Caco-2 (cell line): ENCODE measurements around the gene MT1E. TPM values are rescaled to one million over a fixed set of nuclear protein-coding genes. Genes with fewer than 3 reads are reported as not detected.
A peak's percentile ranks its signal among the peaks of the same experiment; 100 is the strongest.

ENCODE experiments used
- BruUV-seq: library from RNA; stranded (reverse); fragments of 400-500 nt; replicated peaks from 2 replicates; lab custom pipeline; 2021; lab: Mats Ljungman, UMichigan
- CTCF ChIA-PET: fragments of 300-600 bp; sonication (Branson Sonifier 250); formaldehyde crosslinking; loops from one replicate; lab custom pipeline; 2022; ENCODE audit warnings: antibody characterized with exemption; lab: Charles Lee
- POLR2A ChIA-PET: fragments of 300-600 bp; sonication (Branson Sonifier 250); formaldehyde crosslinking; loops from one replicate; lab custom pipeline; 2022; ENCODE audit warnings: antibody characterized with exemption; lab: Charles Lee
- DNase-seq, 2 experiments: peaks; one replicate each; pipeline versions ENCODE4 v3.0.0 to v3.0.0-alpha.2; 2020 to 2022
- H3K27me3 ChIP-seq: replicated peaks from 2 replicates; pipeline ENCODE4 v1.6.0; 2011; ENCODE audit warnings: low read length; ENCODE audit not compliant: control insufficient read depth, insufficient read depth
- H3K36me3 ChIP-seq: 2 replicates; pipeline ENCODE4 v1.5.1; 2011; ENCODE audit warnings: low read length; ENCODE audit not compliant: control insufficient read depth, insufficient read depth
- H3K4me1 ChIP-seq: fragments of 250-450 bp; sonication (Bioruptor Pico); 2 replicates; pipeline ENCODE4 v1.5.1; 2020; ENCODE audit warnings: mild to moderate bottlenecking
- H3K4me3 ChIP-seq: 2 replicates; pipeline ENCODE4 v1.5.1; 2011; ENCODE audit warnings: low read depth, mild to moderate bottlenecking, control low read depth, low read length
- H3K9me3 ChIP-seq: fragments of 250-450 bp; sonication (Bioruptor Pico); 2 replicates; pipeline ENCODE4 v1.5.1; 2020; ENCODE audit warnings: mild to moderate bottlenecking, moderate library complexity
- H3K27ac Mint-ChIP-seq: one replicate; pipeline ENCODE4 v1.8.0; 2022; ENCODE audit warnings: mixed read lengths; ENCODE audit not compliant: unreplicated experiment
- H3K27me3 Mint-ChIP-seq: one replicate; pipeline ENCODE4 v1.8.0; 2022; ENCODE audit warnings: mixed read lengths; ENCODE audit not compliant: insufficient read depth, unreplicated experiment
- H3K36me3 Mint-ChIP-seq: one replicate; pipeline ENCODE4 v1.8.0; 2022; ENCODE audit warnings: mild to moderate bottlenecking, mixed read lengths; ENCODE audit not compliant: insufficient read depth, unreplicated experiment
- H3K4me1 Mint-ChIP-seq: one replicate; pipeline ENCODE4 v1.8.0; 2022; ENCODE audit warnings: low read depth, mixed read lengths; ENCODE audit not compliant: unreplicated experiment
- H3K4me3 Mint-ChIP-seq: one replicate; pipeline ENCODE4 v1.8.0; 2022; ENCODE audit warnings: mild to moderate bottlenecking, moderate library complexity, mixed read lengths; ENCODE audit not compliant: unreplicated experiment
- H3K9me3 Mint-ChIP-seq: one replicate; pipeline ENCODE4 v1.8.0; 2022; ENCODE audit warnings: mixed read lengths; ENCODE audit not compliant: unreplicated experiment
- CTCF ChIP-seq, 2 experiments: fragments of 200-600 bp in 1 of 2; IDR thresholded peaks; 1 replicate in 1 of 2; 2 replicates in 1 of 2; pipeline versions ENCODE4 v1.5.1 to v1.8.0; 2011 to 2022; ENCODE audit warnings: antibody characterized with exemption in 1 of 2, control low read depth in 1 of 2, inconsistent platforms in 1 of 2, low read depth in 1 of 2, low read length in 1 of 2, mild to moderate bottlenecking in 1 of 2, moderate library complexity in 1 of 2; ENCODE audit not compliant: insufficient read depth in 1 of 2, severe bottlenecking in 1 of 2, unreplicated experiment in 1 of 2
- intact Hi-C: fragments of 100-400 bp; cut with micrococcal nuclease; formaldehyde crosslinking; loops from one replicate; pipeline ENCODE4 v1.10.0; 2022; ENCODE audit not compliant: unreplicated experiment
- total RNA-seq: library from RNA; stranded (reverse); gene quantifications from 2 replicates; pipeline ENCODE4 v1.2.3, GENCODE V29; 2022

The MT1E gene
- total RNA-seq, 1 experiment from 2014 or later = 2.0 TPM

GRCh38 chr16:56600398-56600999 lies 25.1 kb upstream of the MT1E start:
- POLR2A ChIA-PET = no interaction called here
- Histone ChIP-seq H3K27me3 (no peaks in the 10 kb centered on the region), H3K4me3 (no peak overlapping the region), H3K9me3 (no peaks in the 10 kb centered on the region), H3K4me1 (no peaks in the 10 kb centered on the region), H3K36me3 (no peaks in the 10 kb centered on the region)
- no TSS peak for BruUV-seq
- Mint-ChIP-seq H3K27ac (no peak overlapping the region), H3K4me1 (peaks cover 8% of the 10 kb centered on the region), H3K4me3 (no peak overlapping the region), H3K9me3 (no peaks in the 10 kb centered on the region), H3K36me3 (no peaks in the 10 kb centered on the region), H3K27me3 (peaks cover 11% of the 10 kb centered on the region)
- CTCF ChIA-PET = interaction anchor here (0.6 to 2.3 kb wide), 21 partner anchors 8 to 244 kb away, joined by 3 to 31 read pairs (median 4); partner anchors contain the start of genes BBS2, MT1A, MT1H and MT2A
- peak; percentile 67 to 84 for TF ChIP-seq CTCF (IDR thresholded peaks at IDR 0.05; ENCODE audit: insufficient read depth in 1 of 2, low read depth in 1 of 2, low read length in 1 of 2, severe bottlenecking in 1 of 2, unreplicated experiment in 1 of 2)
- intact Hi-C loops = loop anchor here (1.0 kb wide), 2 partner anchors 23 to 86 kb away; no protein-coding TSS in a partner anchor
- DNase-seq = peak; percentile 53 to 58

DNA sequence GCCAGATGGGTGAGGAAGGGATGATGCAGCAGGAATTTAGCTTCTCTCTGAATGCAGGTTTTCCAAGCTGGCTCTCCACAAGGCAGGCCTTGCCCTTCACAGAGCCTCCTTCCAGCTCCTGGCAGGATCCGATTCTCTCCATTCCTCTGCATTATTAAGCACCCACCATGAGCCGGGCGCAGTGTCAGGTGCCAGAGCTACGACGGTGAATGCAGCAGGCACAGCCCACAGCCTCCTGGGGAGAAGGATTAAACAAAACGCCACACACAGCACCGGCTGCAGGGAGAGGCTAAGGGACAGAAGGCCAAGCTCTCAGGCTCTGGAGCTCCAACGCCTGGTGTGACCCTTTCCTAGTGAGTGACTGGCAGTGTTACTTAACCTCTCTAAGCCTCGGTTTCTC lies 24.3 kb upstream of the MT1E start:
- TF ChIP-seq CTCF (IDR thresholded peaks at IDR 0.05; ENCODE audit: insufficient read depth in 1 of 2, low read depth in 1 of 2, low read length in 1 of 2, severe bottlenecking in 1 of 2, unreplicated experiment in 1 of 2) = no peak
- Mint-ChIP-seq H3K4me1 (peaks cover 8% of the 10 kb centered on the region), H3K36me3 (no peaks in the 10 kb centered on the region), H3K27me3 (peaks cover 11% of the 10 kb centered on the region), H3K27ac (no peak overlapping the region), H3K4me3 (no peak overlapping the region), H3K9me3 (no peaks in the 10 kb centered on the region)
- no peaks in the 10 kb centered on the region for H3K4me1 ChIP-seq
- no peak overlapping the region for H3K4me3 ChIP-seq
- intact Hi-C loops = no loop called here
- no peak for DNase-seq
- no peaks in the 10 kb centered on the region for H3K27me3 ChIP-seq
- H3K9me3 ChIP-seq = no peaks in the 10 kb centered on the region
- BruUV-seq = no TSS peak
- H3K36me3 ChIP-seq = no peaks in the 10 kb centered on the region
- ChIA-PET POLR2A (interaction anchor here (0.6 kb wide), 1 partner anchor 169 kb away, joined by 3 read pairs; no protein-coding TSS in a partner anchor), CTCF (interaction anchor here (0.6 to 2.3 kb wide), 10 partner anchors 16 to 357 kb away, joined by 3 to 31 read pairs (median 5); partner anchors contain the start of genes BBS2 and MT1A)

DNA sequence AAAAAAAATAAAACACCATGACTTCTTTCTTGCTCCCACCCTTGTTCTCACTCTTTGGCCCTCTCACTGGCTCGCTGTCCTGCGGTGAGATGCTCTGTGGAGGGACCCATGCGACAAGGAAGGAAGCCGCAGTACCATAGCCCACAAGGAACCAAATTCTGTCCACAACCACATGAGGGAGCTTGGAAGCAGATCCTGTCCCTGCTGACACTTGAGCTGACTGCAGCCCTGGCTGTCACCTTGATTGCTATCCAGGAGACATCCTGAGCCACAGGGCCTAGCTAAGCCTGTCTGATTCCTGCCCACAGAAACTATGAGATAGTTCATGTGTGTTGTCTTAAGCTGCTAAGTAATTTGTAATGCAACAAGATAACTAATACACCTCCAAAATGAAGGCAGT lies 22.0 kb upstream of the MT1E start:
- intact Hi-C loops = loop anchor here (1.0 kb wide), 2 partner anchors 71 to 99 kb away; no protein-coding TSS in a partner anchor
- Histone ChIP-seq H3K4me1 (peaks cover 6% of the 10 kb centered on the region; the same call in 1 of the 2 replicates), H3K9me3 (no peaks in the 10 kb centered on the region), H3K27me3 (no peaks in the 10 kb centered on the region), H3K36me3 (no peaks in the 10 kb centered on the region), H3K4me3 (no peak overlapping the region)
- BruUV-seq = no TSS peak
- ChIA-PET POLR2A (interaction anchor here (1.0 kb wide), 1 partner anchor 98 kb away, joined by 3 read pairs; no protein-coding TSS in a partner anchor), CTCF (interaction anchor here (0.6 to 5.3 kb wide), 15 partner anchors 12 to 186 kb away, joined by 3 to 95 read pairs (median 4); no protein-coding TSS in a partner anchor)
- TF ChIP-seq CTCF (IDR thresholded peaks at IDR 0.05; ENCODE audit: insufficient read depth in 1 of 2, low read depth in 1 of 2, low read length in 1 of 2, severe bottlenecking in 1 of 2, unreplicated experiment in 1 of 2) = peak; percentile 57 to 88
- no peak overlapping the region for H3K4me3 Mint-ChIP-seq
- peaks cover 14% of the 10 kb centered on the region for H3K4me1 Mint-ChIP-seq
- peaks cover 9% of the 10 kb centered on the region for H3K27me3 Mint-ChIP-seq
- no peak overlapping the region for H3K27ac Mint-ChIP-seq
- H3K9me3 Mint-ChIP-seq = no peaks in the 10 kb centered on the region
- no peaks in the 10 kb centered on the region for H3K36me3 Mint-ChIP-seq
- DNase-seq = peak; percentile 76 to 77
